ENCODE data around the gene PDPK1.
A peak's percentile ranks its signal among the peaks of the same experiment; 100 is the strongest.
"Not testable (repeated sequence)": the region's sequence is repeated elsewhere in the genome, so short reads cannot be mapped to it uniquely, and the experiment has no call there.

PDPK1 gene

DNA sequence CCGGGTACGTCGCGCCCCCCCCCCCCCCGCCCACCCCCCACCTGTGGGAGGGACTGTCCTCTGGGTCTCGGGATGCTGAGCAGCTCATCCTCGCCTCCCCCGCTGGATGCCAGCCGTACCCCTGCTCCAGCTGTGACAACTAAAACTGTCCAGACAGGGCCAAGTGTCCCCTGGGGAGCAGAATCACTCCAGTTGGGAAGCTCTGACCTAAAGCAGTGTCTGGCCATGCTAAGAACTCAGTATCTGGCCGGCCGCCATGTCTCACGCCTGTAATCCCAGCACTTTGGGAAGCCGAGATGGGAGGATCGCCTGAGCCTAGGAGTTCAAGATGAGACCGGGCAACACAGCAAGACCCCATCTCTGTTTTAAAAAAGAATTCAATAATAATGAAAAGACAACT is 83.0 kb downstream of the PDPK1 start:
- not testable (repeated sequence) for DNase-seq

DNA sequence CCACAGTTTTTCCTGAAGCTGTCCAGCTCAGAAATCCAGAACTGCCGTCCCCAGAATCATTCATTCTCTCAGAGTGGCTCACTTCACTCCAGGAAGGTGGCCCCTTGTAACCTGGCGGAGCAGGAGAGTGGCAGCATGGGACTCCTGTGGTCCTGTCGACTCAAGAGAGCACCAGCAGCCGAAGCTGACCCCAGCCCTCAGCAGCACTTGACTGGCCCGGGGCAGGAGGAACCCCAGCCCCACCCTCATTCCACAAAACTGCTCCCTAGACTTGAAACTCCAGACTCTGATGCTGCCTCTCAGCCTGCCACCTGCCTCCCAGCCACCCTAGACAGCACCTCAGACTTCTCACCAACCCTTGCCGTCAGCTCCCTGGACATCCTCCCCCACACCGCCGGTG is 83.6 kb downstream of the PDPK1 start:
- DNase-seq, result not testable (repeated sequence)

DNA sequence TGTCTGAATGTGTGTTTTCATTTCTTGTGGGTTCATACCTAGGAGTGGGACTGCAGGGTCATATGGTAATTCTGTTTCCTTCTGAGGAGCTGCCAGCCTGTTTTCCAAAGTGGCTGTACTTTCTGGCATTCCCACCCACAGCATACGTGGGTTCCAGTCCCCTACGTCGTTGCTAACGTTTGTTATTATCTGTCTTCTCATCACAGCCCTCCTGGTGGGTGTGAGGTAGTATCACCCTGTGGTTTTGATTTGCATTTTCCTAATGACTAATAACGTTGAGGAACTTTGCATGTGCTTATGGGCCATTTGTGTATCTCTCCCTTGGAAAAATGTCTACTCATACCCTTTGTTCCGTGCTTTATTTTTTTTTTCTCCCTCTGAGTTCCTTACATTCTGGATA is 89.3 kb downstream of the PDPK1 start:
- DNase-seq, result not testable (repeated sequence)

DNA sequence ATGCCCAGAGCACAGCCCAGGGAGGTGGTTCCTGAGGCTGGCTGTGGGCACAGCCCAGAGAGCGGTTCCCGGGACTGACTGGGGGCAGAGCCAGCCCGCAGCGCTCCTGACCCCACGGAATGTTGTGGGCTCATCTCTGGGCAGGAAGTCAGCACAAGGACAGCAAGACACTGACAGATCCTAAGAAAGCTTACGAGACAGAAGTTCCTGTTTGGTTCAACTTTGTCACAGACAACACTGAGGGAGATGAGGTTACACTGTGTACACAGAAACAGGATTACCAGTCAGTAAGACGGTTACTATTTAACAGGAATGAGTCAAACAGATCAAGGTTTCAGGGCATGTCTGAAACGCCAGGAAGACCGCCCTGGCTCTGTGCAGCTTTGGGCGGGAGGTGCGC is 93.4 kb downstream of the PDPK1 start:
- DNase-seq, result not testable (repeated sequence)

DNA sequence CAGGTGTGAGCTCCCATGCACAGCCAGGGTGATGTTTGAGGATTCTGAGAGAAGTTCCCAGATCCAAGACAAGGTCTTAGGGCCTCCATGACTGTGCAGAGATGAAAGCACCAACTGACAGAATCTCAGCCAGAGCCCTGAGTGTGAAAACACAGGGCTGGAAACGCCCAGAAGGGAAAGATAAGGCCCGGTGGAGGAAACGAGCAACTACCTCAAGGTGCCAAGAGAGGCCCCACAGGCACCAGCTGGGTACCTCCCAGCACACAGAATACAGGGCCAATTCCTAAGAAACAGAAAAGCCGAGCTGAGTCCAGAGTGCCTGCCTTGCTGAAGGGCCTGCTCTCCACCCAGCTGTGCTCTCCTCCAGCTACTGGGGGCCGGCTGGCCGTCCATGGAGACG is 94.5 kb downstream of the PDPK1 start:
- not testable (repeated sequence) for DNase-seq

DNA sequence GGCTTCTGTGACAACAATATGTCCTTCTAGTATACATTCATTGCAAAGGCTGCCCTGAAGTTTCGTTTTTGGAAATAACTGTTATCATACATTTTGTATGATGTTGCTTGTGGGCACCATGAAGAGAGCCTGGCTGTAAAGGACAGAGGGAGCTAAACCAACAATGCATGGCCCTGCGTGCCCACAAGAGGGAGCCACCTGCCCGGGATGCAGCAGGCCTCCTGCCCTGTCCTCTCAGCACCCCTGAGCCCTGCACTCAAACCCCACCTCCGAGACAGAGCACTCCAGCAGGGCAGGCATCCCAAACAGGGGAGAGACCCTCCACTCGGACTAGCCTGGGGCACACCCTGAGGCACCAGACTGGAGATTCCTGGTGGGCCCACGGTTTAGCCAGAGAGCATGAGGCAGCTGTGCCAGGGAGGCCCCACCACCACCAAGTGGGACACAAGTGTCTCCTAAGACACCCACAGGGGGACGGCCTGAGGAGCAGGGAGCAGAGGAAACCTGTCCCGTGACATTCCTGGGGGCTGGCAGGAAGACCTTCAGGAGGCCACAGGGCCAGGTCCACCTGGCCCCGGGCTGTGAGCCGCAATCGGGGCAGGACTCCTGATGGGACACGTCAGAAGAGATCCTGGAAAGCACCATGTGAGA is 101.4 kb downstream of the PDPK1 start:
- peak; percentile 59 for DNase-seq

DNA sequence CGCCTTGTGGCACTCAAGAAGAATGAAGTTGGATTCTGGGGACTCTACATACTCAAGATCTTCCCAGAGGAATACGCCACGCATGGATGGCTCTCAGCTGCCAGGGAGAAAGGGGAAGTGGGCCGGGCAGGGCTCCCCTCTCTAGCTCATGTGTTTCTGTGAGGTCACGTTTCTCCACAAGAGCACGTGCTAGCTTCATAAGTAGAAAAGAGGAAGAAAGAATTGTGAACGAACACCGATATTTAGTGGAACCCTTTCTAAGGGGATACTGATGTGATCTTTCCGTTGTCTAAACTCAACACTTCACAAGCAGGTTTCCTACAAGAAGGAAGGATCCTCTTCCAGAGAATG is 101.9 kb downstream of the PDPK1 start:
- DNase-seq, result not testable (repeated sequence)

DNA sequence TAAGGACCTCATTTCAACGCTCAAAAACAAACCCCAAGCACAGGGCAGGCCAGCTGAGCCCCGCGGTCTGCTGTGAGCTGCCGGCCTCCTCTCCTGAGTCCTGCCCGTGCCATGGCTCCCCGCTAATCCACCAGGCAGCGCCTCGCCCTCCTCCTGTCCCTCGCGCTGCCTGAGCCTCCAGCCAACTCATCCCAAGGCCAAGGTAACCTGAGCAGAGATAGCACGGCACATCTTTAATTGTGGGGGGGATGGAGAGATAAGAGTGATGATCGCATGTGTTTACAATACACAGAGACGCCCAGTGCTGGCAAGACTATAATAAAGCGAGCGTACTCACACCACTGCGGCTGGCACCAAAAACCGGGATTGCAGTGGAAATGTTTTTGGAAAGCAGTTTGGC is 104.7 kb downstream of the PDPK1 start:
- not testable (repeated sequence) for DNase-seq

DNA sequence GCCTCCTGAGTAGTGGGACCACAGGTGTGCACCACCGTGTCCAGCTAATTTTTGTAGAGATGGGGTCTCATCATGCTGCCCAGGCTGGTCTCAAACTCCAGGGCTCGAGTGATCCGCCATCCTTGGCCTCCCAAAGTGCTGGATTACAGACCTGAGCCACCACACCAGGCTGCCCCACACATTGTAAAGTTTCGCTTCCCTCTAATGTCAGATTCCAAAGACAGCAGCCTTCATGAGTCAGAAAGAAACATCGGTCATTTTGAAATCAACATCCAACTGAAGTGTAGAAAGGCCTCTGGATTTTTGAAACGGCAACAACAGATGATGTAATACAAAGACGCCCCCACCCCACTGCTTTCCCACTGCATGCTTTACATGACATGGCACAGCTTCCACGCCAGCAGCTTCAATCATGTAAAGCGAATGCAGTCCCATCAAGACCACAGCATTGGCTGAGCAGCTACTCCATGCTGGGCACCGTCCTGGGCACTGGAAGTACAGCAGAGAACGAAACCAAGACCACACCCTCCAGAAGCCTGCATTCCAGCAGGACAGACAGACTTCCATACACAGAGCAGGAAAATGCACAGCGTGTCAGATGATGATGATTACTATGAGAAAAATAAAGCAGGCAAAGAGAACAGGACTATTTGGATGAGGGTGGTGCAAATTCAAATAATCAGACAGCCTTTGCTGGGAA is 107.1 kb downstream of the PDPK1 start:
- not testable (repeated sequence) for DNase-seq

DNA sequence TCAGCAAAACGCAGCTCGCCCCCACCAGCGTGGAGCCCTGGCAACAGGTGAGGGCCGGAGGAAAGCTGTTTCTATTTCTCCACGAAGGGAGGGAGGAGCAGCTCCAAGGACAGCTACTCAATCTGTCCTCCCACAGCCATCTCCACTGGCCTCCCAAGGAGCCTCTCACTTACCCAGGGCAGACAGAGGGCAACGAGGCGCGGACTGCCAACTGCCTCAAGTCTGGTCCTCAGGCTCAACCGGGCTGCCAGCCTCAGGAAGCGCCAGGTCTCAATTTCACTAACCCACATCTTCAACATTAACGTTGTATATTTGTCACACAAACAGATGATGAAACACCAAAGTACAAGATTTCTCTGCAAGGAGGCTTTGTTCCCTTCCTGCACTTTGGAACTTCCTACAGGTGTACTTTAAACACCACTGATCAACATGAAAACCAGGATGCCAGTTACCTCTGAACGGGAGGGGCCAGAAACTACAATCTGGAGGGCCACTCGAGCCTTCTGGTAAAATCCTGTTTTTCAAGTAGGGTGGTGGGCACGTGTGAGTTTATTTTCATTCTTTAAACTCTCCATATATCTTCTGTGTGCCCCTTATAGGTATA is 113.5 kb downstream of the PDPK1 start:
- DNase-seq, result not testable (repeated sequence)
